ENCODE results near the gene ZNF691.

Gene ZNF691

GRCh38 chr1:42880384-42880783, 34.0 kb downstream of the ZNF691 start:
- Histone ChIP-seq H3K79me2 (ENCODE audit: insufficient read depth, low read length) (no peaks in the 10 kb centered on the region), H3F3A (ENCODE audit: insufficient read depth) (no peaks in the 10 kb centered on the region), H3K9me3 (ENCODE audit: insufficient read depth, low read length) (peaks cover 23% of the 10 kb centered on the region; the same call in 1 of the 2 replicates), H3K4me2 (ENCODE audit: low read depth, low read length, poor library complexity, severe bottlenecking) (no peak overlapping the region), H4K20me1 (ENCODE audit: low read depth, low read length) (no peaks in the 10 kb centered on the region), H3K4me3 (ENCODE audit: insufficient read depth, low read length, poor library complexity, severe bottlenecking) (no peak overlapping the region), H3K9me2 (replicated peaks; ENCODE audit: insufficient read depth, low read length) (no peaks in the 10 kb centered on the region), H3K27ac (ENCODE audit: low read depth, low read length) (no peak overlapping the region), H3K9ac (ENCODE audit: low read length) (no peak overlapping the region), H3K36me3 (ENCODE audit: low read length) (no peaks in the 10 kb centered on the region), H3K27me3 (ENCODE audit: low read length) (no peaks in the 10 kb centered on the region; the same call in 1 of the 2 replicates), H2AFZ (ENCODE audit: low read depth, low read length, severe bottlenecking) (no peak overlapping the region)
- no peak for TF ChIP-seq CTCF (IDR thresholded peaks at IDR 0.05; ENCODE audit: insufficient read depth, low read length, poor library complexity, severe bottlenecking)
- TF ChIP-seq EZH2phosphoT487 (conservative IDR thresholded peaks at IDR 0.05; ENCODE audit: low read length) = no peak

GRCh38 chr1:42886046-42886739, 39.8 kb downstream of the ZNF691 start:
- H4K20me1 ChIP-seq (ENCODE audit: low read depth, low read length) = no peaks in the 10 kb centered on the region
- no peaks in the 10 kb centered on the region for H3K36me3 ChIP-seq (ENCODE audit: low read length)
- no peaks in the 10 kb centered on the region for H3K9me2 ChIP-seq (replicated peaks; ENCODE audit: insufficient read depth, low read length)
- H3F3A ChIP-seq (ENCODE audit: insufficient read depth) = no peaks in the 10 kb centered on the region
- no peak overlapping the region for H3K9ac ChIP-seq (ENCODE audit: low read length)
- no peaks in the 10 kb centered on the region; the same call in 1 of the 2 replicates for H3K27me3 ChIP-seq (ENCODE audit: low read length)
- H2AFZ ChIP-seq (ENCODE audit: low read depth, low read length, severe bottlenecking) = no peak overlapping the region
- no peak overlapping the region for H3K27ac ChIP-seq (ENCODE audit: low read depth, low read length)
- no peak for TF ChIP-seq EZH2phosphoT487 (conservative IDR thresholded peaks at IDR 0.05; ENCODE audit: low read length)
- TF ChIP-seq CTCF (IDR thresholded peaks at IDR 0.05; ENCODE audit: insufficient read depth, low read length, poor library complexity, severe bottlenecking) = no peak
- no peaks in the 10 kb centered on the region for H3K79me2 ChIP-seq (ENCODE audit: insufficient read depth, low read length)
- no peak overlapping the region for H3K4me3 ChIP-seq (ENCODE audit: insufficient read depth, low read length, poor library complexity, severe bottlenecking)
- H3K9me3 ChIP-seq (ENCODE audit: insufficient read depth, low read length) = peaks cover 4% of the 10 kb centered on the region; the same call in 1 of the 2 replicates
- H3K4me2 ChIP-seq (ENCODE audit: low read depth, low read length, poor library complexity, severe bottlenecking) = no peak overlapping the region

GRCh38 chr1:42886800-42887199, 40.4 kb downstream of the ZNF691 start:
- Histone ChIP-seq H4K20me1 (ENCODE audit: low read depth, low read length) (no peaks in the 10 kb centered on the region), H3K36me3 (ENCODE audit: low read length) (no peaks in the 10 kb centered on the region), H2AFZ (ENCODE audit: low read depth, low read length, severe bottlenecking) (no peak overlapping the region), H3K27me3 (ENCODE audit: low read length) (no peaks in the 10 kb centered on the region; the same call in 1 of the 2 replicates), H3K4me2 (ENCODE audit: low read depth, low read length, poor library complexity, severe bottlenecking) (no peak overlapping the region), H3K79me2 (ENCODE audit: insufficient read depth, low read length) (no peaks in the 10 kb centered on the region), H3K9ac (ENCODE audit: low read length) (no peak overlapping the region), H3F3A (ENCODE audit: insufficient read depth) (no peaks in the 10 kb centered on the region), H3K27ac (ENCODE audit: low read depth, low read length) (no peak overlapping the region), H3K9me3 (ENCODE audit: insufficient read depth, low read length) (no peaks in the 10 kb centered on the region), H3K4me3 (ENCODE audit: insufficient read depth, low read length, poor library complexity, severe bottlenecking) (no peak overlapping the region), H3K9me2 (replicated peaks; ENCODE audit: insufficient read depth, low read length) (no peaks in the 10 kb centered on the region)
- TF ChIP-seq EZH2phosphoT487 (conservative IDR thresholded peaks at IDR 0.05; ENCODE audit: low read length) = no peak
- TF ChIP-seq CTCF (IDR thresholded peaks at IDR 0.05; ENCODE audit: insufficient read depth, low read length, poor library complexity, severe bottlenecking) = no peak
